ENCODE data around the gene RNF141. TPM values are rescaled to one million over a fixed set of nuclear protein-coding genes. Genes with fewer than 3 reads are reported as not detected.

RNF141 gene
- 32.0 and 35.1 TPM in 2 replicates for total RNA-seq
- long read RNA-seq, full-length matches to known transcripts: 83 of 87 reads
- long read RNA-seq, partial matches to known transcripts: 0 of 87 reads
- long read RNA-seq, other reads (novel, unspliced or antisense): 4 of 87 reads

DNA sequence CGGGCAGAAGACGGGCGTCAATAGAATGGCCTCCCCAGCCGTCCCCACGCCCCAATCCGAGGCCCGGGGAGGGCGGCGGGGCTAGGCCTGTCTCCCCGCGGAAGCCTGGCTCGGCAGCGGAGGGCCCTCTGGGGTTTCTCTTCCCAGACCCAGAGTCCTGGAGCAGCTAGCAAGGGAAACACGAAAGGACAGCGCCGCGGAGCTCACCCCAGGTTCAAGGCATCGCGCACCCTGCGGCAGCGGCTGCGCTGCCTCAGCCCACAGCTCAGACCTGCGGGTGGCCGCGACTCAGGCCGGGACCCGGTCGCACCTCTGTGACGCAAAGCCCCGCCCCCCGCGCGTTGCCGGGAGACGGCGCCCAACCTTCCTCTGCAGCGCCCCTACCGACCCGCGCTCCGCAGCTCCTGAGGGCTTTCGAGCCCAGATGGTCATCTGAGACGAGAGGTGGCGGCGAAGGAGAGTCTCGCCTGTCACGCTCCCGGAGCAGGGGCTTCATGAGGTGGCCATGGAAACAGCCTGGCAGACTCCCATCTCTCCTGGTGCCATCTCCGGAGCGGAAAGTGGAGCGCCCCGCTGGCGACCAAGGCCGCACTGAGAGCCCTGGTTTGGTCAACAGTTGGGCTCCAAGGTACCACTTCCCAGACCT, at the start of gene RNF141:
RNF141 (minus strand) TSS at position 273 of the 646 bp plus-strand sequence. CDS start 7,029 bp downstream, outside the sequence.
- H3K4me3 Mint-ChIP-seq (ENCODE audit: low read depth): peak within 1 kb of the TSS; percentile 91
- H3K4me1 Mint-ChIP-seq (ENCODE audit: low read depth): peaks cover 10% of the 10 kb centered on the region
- H3K27ac Mint-ChIP-seq: peak within 1 kb of the TSS; percentile 96
- H3K36me3 Mint-ChIP-seq (ENCODE audit: insufficient read depth): no peaks in the 10 kb centered on the region
- H3K27me3 Mint-ChIP-seq: peaks cover 3% of the 10 kb centered on the region
- peak; percentile 98 for DNase-seq (ENCODE audit: low spot score, unreplicated experiment)
- TF ChIP-seq CTCF (IDR thresholded peaks at IDR 0.05; ENCODE audit: unreplicated experiment): peak; percentile 83
- no peaks in the 10 kb centered on the region for H3K9me3 Mint-ChIP-seq (ENCODE audit: low read depth)

GRCh38 chr11:10590218-10590915, 49.4 kb upstream of the RNF141 start:
- DNase-seq (ENCODE audit: low spot score, unreplicated experiment): no peak
- Mint-ChIP-seq H3K36me3 (ENCODE audit: insufficient read depth) (peaks cover 2% of the 10 kb centered on the region), H3K4me1 (ENCODE audit: low read depth) (no peaks in the 10 kb centered on the region), H3K9me3 (ENCODE audit: low read depth) (peaks cover 4% of the 10 kb centered on the region), H3K4me3 (ENCODE audit: low read depth) (no peak overlapping the region), H3K27me3 (no peaks in the 10 kb centered on the region), H3K27ac (no peak overlapping the region)
- no peak for TF ChIP-seq CTCF (IDR thresholded peaks at IDR 0.05; ENCODE audit: unreplicated experiment)

DNA sequence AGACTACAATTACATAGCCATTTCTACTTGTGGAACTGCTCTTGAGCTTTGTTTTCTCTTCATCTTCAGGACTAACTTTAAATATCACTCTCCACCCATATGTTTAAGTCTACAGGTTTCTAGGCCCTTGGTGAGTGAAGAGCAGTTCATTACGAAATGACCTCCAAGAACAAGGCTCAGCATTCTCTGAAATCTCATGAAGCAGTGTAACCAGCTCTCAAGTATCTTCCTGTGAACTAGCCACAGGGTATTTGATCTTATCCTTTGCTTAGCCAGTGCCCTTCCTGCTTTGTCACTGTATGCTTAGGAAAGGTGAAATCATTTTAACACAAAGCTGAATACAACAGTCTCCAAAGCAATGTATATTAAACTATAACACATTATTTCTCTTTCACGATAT, 47.9 kb upstream of the RNF141 start:
- Mint-ChIP-seq H3K27me3 (no peaks in the 10 kb centered on the region), H3K4me3 (ENCODE audit: low read depth) (no peak overlapping the region), H3K27ac (no peak overlapping the region), H3K9me3 (ENCODE audit: low read depth) (peaks cover 4% of the 10 kb centered on the region), H3K4me1 (ENCODE audit: low read depth) (no peaks in the 10 kb centered on the region), H3K36me3 (ENCODE audit: insufficient read depth) (peaks cover 2% of the 10 kb centered on the region)
- TF ChIP-seq CTCF (IDR thresholded peaks at IDR 0.05; ENCODE audit: unreplicated experiment): no peak
- no peak for DNase-seq (ENCODE audit: low spot score, unreplicated experiment)

- Mint-ChIP-seq H3K4me1 (ENCODE audit: low read depth) (no peaks in the 10 kb centered on the region), H3K27me3 (peaks cover 2% of the 10 kb centered on the region), H3K9me3 (ENCODE audit: low read depth) (peaks cover 4% of the 10 kb centered on the region), H3K4me3 (ENCODE audit: low read depth) (no peak overlapping the region), H3K36me3 (ENCODE audit: insufficient read depth) (peaks cover 2% of the 10 kb centered on the region), H3K27ac (no peak overlapping the region)
- DNase-seq (ENCODE audit: low spot score, unreplicated experiment): no peak
- no peak for TF ChIP-seq CTCF (IDR thresholded peaks at IDR 0.05; ENCODE audit: unreplicated experiment)
Observed at GRCh38 chr11:10587995-10588394, 47.0 kb upstream of the RNF141 start.

- TF ChIP-seq CTCF (IDR thresholded peaks at IDR 0.05; ENCODE audit: unreplicated experiment): no peak
- Mint-ChIP-seq H3K36me3 (ENCODE audit: insufficient read depth) (peaks cover 2% of the 10 kb centered on the region), H3K4me3 (ENCODE audit: low read depth) (no peak overlapping the region), H3K4me1 (ENCODE audit: low read depth) (no peaks in the 10 kb centered on the region), H3K9me3 (ENCODE audit: low read depth) (peaks cover 4% of the 10 kb centered on the region), H3K27ac (no peak overlapping the region), H3K27me3 (peaks cover 4% of the 10 kb centered on the region)
- DNase-seq (ENCODE audit: low spot score, unreplicated experiment): no peak
Observed at GRCh38 chr11:10587388-10587787, 46.4 kb upstream of the RNF141 start.

Measured in progenitor cell of endocrine pancreas (in vitro differentiated cells).